ENCODE data around the gene GNGT1.

Gene GNGT1

GRCh38 chr7:93933156-93933555 lies 26.8 kb downstream of the GNGT1 start:
- DNase-seq (ENCODE audit: low read depth in 1 of 2, low spot score in 1 of 2) = no peak
- H3K4me3 ChIP-seq (replicated peaks; ENCODE audit: insufficient read depth, low read length) = no peak overlapping the region

GRCh38 chr7:93935102-93935501 lies 28.7 kb downstream of the GNGT1 start:
- no peak overlapping the region for H3K4me3 ChIP-seq (replicated peaks; ENCODE audit: insufficient read depth, low read length)
- H3K27ac ChIP-seq (replicated peaks) = no peak overlapping the region
- no peaks in the 10 kb centered on the region for H3K27me3 ChIP-seq (ENCODE audit: insufficient read depth, poor library complexity, severe bottlenecking)
- TF ChIP-seq GABPA (IDR thresholded peaks at IDR 0.05; ENCODE audit: low read depth) = no peak
- no peak for TF ChIP-seq REST (IDR thresholded peaks at IDR 0.05; ENCODE audit: insufficient replicate concordance, low read depth)
- no peak for TF ChIP-seq SPI1 (IDR thresholded peaks at IDR 0.05; ENCODE audit: borderline replicate concordance, low read depth)
- TF ChIP-seq POLR2AphosphoS5 (IDR thresholded peaks at IDR 0.05; ENCODE audit: low read depth) = no peak
- TF ChIP-seq CTCF (IDR thresholded peaks at IDR 0.05; ENCODE audit: insufficient read depth, low read length) = no peak
- DNase-seq (ENCODE audit: low read depth in 1 of 2, low spot score in 1 of 2) = no peak

More at GRCh38 chr7:93933156-93933555, 26.8 kb downstream of the GNGT1 start:
- no peaks in the 10 kb centered on the region for H3K27me3 ChIP-seq (ENCODE audit: insufficient read depth, poor library complexity, severe bottlenecking)
- no peak overlapping the region for H3K27ac ChIP-seq (replicated peaks)
- TF ChIP-seq SPI1 (IDR thresholded peaks at IDR 0.05; ENCODE audit: borderline replicate concordance, low read depth) (no peak), CTCF (IDR thresholded peaks at IDR 0.05; ENCODE audit: insufficient read depth, low read length) (no peak)

- no peaks in the 10 kb centered on the region for H3K27me3 ChIP-seq (ENCODE audit: insufficient read depth, poor library complexity, severe bottlenecking)
- DNase-seq (ENCODE audit: low read depth in 1 of 2, low spot score in 1 of 2) = no peak
- no peak overlapping the region for H3K27ac ChIP-seq (replicated peaks)
- no peak overlapping the region for H3K4me3 ChIP-seq (replicated peaks; ENCODE audit: insufficient read depth, low read length)
- TF ChIP-seq GABPA (IDR thresholded peaks at IDR 0.05; ENCODE audit: low read depth) (no peak), REST (IDR thresholded peaks at IDR 0.05; ENCODE audit: insufficient replicate concordance, low read depth) (no peak), SPI1 (IDR thresholded peaks at IDR 0.05; ENCODE audit: borderline replicate concordance, low read depth) (no peak), POLR2AphosphoS5 (IDR thresholded peaks at IDR 0.05; ENCODE audit: low read depth) (no peak), CTCF (IDR thresholded peaks at IDR 0.05; ENCODE audit: insufficient read depth, low read length) (no peak)
Observed at GRCh38 chr7:93937818-93938217, 31.5 kb downstream of the GNGT1 start.

GRCh38 chr7:93938293-93938692 lies 31.9 kb downstream of the GNGT1 start:
- Histone ChIP-seq H3K4me3 (replicated peaks; ENCODE audit: insufficient read depth, low read length) (no peak overlapping the region), H3K27ac (replicated peaks) (no peak overlapping the region), H3K27me3 (ENCODE audit: insufficient read depth, poor library complexity, severe bottlenecking) (no peaks in the 10 kb centered on the region)
- DNase-seq (ENCODE audit: low read depth in 1 of 2, low spot score in 1 of 2) = no peak
- TF ChIP-seq GABPA (IDR thresholded peaks at IDR 0.05; ENCODE audit: low read depth) = no peak
- no peak for TF ChIP-seq CTCF (IDR thresholded peaks at IDR 0.05; ENCODE audit: insufficient read depth, low read length)
- no peak for TF ChIP-seq POLR2AphosphoS5 (IDR thresholded peaks at IDR 0.05; ENCODE audit: low read depth)
- TF ChIP-seq REST (IDR thresholded peaks at IDR 0.05; ENCODE audit: insufficient replicate concordance, low read depth) = no peak
- TF ChIP-seq SPI1 (IDR thresholded peaks at IDR 0.05; ENCODE audit: borderline replicate concordance, low read depth) = no peak
